Vagina (tissue), 2 donors: Measurements from ENCODE around the gene RBP7.

Experiments used
- POLR2A ChIP-seq, 2 donors: fragments of 450-650 bp; IDR thresholded peaks; one replicate each; pipeline ENCODE4 v1.6.1; 2017; ENCODE audit warnings: antibody characterized with exemption in 2 of 2, mild to moderate bottlenecking in 2 of 2, moderate library complexity in 2 of 2
- TF ChIP-seq, protein P1 (sequence below), 3 experiments: fragments of 450-650 bp in 2 of 3; fragments of 200-600 bp in 1 of 3; sonication (generic) in 1 of 3; IDR thresholded peaks; one replicate each; pipeline ENCODE4 v1.5.1; 2017 to 2019; ENCODE audit warnings: antibody characterized with exemption in 3 of 3, mild to moderate bottlenecking in 2 of 3, moderate library complexity in 2 of 3

DNA sequence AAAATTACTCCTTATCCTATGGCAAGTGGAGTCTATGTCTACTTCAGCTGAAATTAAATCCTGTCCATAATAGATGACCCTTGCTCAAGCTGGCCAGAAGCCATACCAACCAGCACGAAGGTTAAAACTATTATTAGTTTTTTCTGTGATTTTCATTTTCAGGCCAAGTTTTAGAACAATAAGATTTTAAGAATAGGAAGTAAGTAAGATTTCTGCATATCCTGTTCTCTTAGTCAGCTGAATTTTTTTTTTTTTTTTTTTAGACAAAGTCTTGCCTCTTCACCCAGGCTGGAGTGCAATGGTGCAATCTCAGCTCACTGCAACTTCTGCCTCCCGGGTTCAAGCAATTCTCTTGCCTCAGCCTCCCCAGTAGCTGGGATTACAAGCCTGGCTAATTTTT is 6.1 kb upstream of the RBP7 start:
- TF ChIP-seq, protein P1, sequence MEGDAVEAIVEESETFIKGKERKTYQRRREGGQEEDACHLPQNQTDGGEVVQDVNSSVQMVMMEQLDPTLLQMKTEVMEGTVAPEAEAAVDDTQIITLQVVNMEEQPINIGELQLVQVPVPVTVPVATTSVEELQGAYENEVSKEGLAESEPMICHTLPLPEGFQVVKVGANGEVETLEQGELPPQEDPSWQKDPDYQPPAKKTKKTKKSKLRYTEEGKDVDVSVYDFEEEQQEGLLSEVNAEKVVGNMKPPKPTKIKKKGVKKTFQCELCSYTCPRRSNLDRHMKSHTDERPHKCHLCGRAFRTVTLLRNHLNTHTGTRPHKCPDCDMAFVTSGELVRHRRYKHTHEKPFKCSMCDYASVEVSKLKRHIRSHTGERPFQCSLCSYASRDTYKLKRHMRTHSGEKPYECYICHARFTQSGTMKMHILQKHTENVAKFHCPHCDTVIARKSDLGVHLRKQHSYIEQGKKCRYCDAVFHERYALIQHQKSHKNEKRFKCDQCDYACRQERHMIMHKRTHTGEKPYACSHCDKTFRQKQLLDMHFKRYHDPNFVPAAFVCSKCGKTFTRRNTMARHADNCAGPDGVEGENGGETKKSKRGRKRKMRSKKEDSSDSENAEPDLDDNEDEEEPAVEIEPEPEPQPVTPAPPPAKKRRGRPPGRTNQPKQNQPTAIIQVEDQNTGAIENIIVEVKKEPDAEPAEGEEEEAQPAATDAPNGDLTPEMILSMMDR (IDR thresholded peaks at IDR 0.05): no peak
- no peak for TF ChIP-seq POLR2A (IDR thresholded peaks at IDR 0.05)
